ENCODE results near the gene ZBED4. TPM values are rescaled to one million over a fixed set of nuclear protein-coding genes. Genes with fewer than 3 reads are reported as not detected.

ZBED4 gene
- total and polyA plus RNA-seq, 2 of the 13 experiments (the other 11 are each of a cell fraction or from before 2014, with no cell fraction given): 5.4 to 9.6 TPM

DNA sequence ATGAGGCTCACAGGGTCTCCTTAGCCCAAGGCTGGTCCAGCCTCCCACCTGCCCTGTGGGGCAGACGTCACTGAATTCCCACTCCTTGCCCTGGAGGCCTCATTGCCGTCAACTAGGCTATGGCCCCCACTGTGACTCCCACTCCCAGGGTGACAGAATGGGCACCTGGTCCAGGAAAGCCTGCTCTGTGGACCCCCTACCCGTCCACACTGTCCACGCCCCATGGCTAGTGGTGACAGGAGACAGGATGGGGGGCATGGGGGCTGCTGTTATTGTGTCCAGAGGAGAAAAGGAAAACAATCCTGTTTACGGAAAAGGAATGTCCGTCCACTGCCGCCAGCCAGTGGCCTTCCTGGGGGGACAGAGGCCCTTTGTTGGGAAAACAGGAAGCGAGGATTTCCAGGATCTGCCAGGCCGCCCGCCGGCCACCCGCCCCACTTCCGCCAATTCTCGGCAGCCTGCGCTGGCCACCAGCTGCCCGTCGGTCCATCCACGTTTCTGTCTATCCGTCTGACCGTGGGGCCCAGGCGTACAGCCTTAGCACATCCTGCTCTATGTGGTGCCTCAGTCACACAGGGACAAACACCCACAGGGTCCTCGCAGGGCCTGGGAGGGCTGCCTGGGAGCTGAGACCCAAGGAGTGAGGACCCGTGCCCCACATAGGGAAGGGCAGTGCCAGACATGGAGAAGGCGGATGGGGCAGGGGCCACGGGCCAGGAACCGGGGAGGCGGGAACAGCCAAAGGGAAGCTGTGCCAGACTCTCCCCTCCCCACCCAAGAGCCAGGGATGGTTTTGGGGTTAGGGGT is 84.3 kb downstream of the ZBED4 start (continued):
- TF ChIP-seq, protein P1, sequence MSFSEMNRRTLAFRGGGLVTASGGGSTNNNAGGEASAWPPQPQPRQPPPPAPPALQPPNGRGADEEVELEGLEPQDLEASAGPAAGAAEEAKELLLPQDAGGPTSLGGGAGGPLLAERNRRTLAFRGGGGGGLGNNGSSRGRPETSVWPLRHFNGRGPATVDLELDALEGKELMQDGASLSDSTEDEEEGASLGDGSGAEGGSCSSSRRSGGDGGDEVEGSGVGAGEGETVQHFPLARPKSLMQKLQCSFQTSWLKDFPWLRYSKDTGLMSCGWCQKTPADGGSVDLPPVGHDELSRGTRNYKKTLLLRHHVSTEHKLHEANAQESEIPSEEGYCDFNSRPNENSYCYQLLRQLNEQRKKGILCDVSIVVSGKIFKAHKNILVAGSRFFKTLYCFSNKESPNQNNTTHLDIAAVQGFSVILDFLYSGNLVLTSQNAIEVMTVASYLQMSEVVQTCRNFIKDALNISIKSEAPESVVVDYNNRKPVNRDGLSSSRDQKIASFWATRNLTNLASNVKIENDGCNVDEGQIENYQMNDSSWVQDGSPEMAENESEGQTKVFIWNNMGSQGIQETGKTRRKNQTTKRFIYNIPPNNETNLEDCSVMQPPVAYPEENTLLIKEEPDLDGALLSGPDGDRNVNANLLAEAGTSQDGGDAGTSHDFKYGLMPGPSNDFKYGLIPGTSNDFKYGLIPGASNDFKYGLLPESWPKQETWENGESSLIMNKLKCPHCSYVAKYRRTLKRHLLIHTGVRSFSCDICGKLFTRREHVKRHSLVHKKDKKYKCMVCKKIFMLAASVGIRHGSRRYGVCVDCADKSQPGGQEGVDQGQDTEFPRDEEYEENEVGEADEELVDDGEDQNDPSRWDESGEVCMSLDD (CRISPR knock-in tag; IDR thresholded peaks at IDR 0.05; ENCODE audit: borderline replicate concordance): no peak
- peak; percentile 36 for TF ChIP-seq SKI (IDR thresholded peaks at IDR 0.05; ENCODE audit: partially characterized antibody)
- TF ChIP-seq SOX6 (IDR thresholded peaks at IDR 0.05): no peak
- peak; percentile 93 for TF ChIP-seq SOX6 (CRISPR knock-in tag; IDR thresholded peaks at IDR 0.05)
- no peak for TF ChIP-seq TRAFD1 (CRISPR knock-in tag; IDR thresholded peaks at IDR 0.05; ENCODE audit: borderline replicate concordance)
- TF ChIP-seq SNAPC2 (CRISPR knock-in tag; IDR thresholded peaks at IDR 0.05): no peak
- TF ChIP-seq SRSF1 (optimal IDR thresholded peaks at IDR 0.05; ENCODE audit: low read depth, low read length): peak; percentile 87
- peak; percentile 83; the same call in 1 of the 2 replicates for TF ChIP-seq ZSCAN25 (CRISPR knock-in tag; IDR thresholded peaks at IDR 0.05)
- TF ChIP-seq, protein P2, sequence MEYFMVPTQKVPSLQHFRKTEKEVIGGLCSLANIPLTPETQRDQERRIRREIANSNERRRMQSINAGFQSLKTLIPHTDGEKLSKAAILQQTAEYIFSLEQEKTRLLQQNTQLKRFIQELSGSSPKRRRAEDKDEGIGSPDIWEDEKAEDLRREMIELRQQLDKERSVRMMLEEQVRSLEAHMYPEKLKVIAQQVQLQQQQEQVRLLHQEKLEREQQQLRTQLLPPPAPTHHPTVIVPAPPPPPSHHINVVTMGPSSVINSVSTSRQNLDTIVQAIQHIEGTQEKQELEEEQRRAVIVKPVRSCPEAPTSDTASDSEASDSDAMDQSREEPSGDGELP (IDR thresholded peaks at IDR 0.05; ENCODE audit: borderline replicate concordance, low read depth): peak; percentile 83
- peak; percentile 68 for TF ChIP-seq CREM (IDR thresholded peaks at IDR 0.05)
- TF ChIP-seq CREM (CRISPR knock-in tag; IDR thresholded peaks at IDR 0.05): no peak
- no peak for TF ChIP-seq CENPT (CRISPR knock-in tag; IDR thresholded peaks at IDR 0.05; ENCODE audit: low read depth)
- TF ChIP-seq ZXDC (CRISPR knock-in tag; IDR thresholded peaks at IDR 0.05): no peak
- TF ChIP-seq, protein P3, sequence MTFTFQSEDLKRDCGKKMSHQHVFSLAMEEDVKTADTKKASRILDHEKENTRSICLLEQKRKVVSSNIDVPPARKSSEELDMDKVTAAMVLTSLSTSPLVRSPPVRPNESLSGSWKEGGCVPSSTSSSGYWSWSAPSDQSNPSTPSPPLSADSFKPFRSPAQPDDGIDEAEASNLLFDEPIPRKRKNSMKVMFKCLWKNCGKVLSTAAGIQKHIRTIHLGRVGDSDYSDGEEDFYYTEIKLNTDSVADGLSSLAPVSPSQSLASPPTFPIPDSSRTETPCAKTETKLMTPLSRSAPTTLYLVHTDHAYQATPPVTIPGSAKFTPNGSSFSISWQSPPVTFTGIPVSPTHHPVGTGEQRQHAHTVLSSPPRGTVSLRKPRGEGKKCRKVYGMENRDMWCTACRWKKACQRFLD (CRISPR knock-in tag; IDR thresholded peaks at IDR 0.05; ENCODE audit: borderline replicate concordance): no peak
- TF ChIP-seq TBX2 (CRISPR knock-in tag; IDR thresholded peaks at IDR 0.05; ENCODE audit: borderline replicate concordance): peak; percentile 97
- TF ChIP-seq, protein P4, sequence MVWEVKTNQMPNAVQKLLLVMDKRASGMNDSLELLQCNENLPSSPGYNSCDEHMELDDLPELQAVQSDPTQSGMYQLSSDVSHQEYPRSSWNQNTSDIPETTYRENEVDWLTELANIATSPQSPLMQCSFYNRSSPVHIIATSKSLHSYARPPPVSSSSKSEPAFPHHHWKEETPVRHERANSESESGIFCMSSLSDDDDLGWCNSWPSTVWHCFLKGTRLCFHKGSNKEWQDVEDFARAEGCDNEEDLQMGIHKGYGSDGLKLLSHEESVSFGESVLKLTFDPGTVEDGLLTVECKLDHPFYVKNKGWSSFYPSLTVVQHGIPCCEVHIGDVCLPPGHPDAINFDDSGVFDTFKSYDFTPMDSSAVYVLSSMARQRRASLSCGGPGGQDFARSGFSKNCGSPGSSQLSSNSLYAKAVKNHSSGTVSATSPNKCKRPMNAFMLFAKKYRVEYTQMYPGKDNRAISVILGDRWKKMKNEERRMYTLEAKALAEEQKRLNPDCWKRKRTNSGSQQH (CRISPR knock-in tag; IDR thresholded peaks at IDR 0.05; ENCODE audit: low read depth): no peak
- TF ChIP-seq SMAD9 (CRISPR knock-in tag; IDR thresholded peaks at IDR 0.05): 0 out of 2 replicates have a peak, but pooled peaks have one; percentile 73
- peak; percentile 54; the same call in 1 of the 2 replicates for TF ChIP-seq ZNF335 (CRISPR knock-in tag; IDR thresholded peaks at IDR 0.05)

Measured in HepG2 (cell line).